ENCODE measurements around the gene RPS28. TPM values are rescaled to one million over a fixed set of nuclear protein-coding genes. Genes with fewer than 3 reads are reported as not detected.

The RPS28 gene
- total RNA-seq, 1 experiment from 2014 or later = 2,594 TPM

GRCh38 chr19:8324186-8325050, 3.1 kb downstream of the RPS28 start:
- H3K4me3 ChIP-seq (ENCODE audit: low read length) = no peak overlapping the region
- H4K20me1 ChIP-seq (ENCODE audit: low read length) = peaks cover 22% of the 10 kb centered on the region
- H3K9me2 ChIP-seq (replicated peaks; ENCODE audit: low read length) = no peaks in the 10 kb centered on the region
- no TSS peak for BruUV-seq (replicated peaks)
- TF ChIP-seq CTCF (conservative IDR thresholded peaks at IDR 0.05; ENCODE audit: low read depth, low read length) (peak; percentile 40; the same call in 1 of the 2 replicates), EZH2phosphoT487 (IDR thresholded peaks at IDR 0.05; ENCODE audit: borderline replicate concordance, low read length) (no peak), EZH2 (IDR thresholded peaks at IDR 0.05; ENCODE audit: low read length, unreplicated experiment) (no peak)
- peaks cover 19% of the 10 kb centered on the region for H3K4me1 ChIP-seq (ENCODE audit: insufficient read depth, low read length)
- no peak overlapping the region for H3K27ac ChIP-seq (ENCODE audit: low read length)
- H2AFZ ChIP-seq (ENCODE audit: low read length) = no peak overlapping the region
- DNase-seq (peak; percentile 32), ATAC-seq (peak; percentile 16; the same call in 1 of the 2 replicates)
- H3K79me2 ChIP-seq (ENCODE audit: low read length) = peaks cover 39% of the 10 kb centered on the region
- peaks cover 21% of the 10 kb centered on the region for H3K36me3 ChIP-seq (ENCODE audit: low read depth, low read length)
- no peaks in the 10 kb centered on the region for H3K27me3 ChIP-seq (ENCODE audit: low read length)
- H3K9ac ChIP-seq (ENCODE audit: low read length) = no peak overlapping the region
- ChIA-PET CTCF (interaction anchor here (0.5 to 0.7 kb wide), 3 partner anchors 58 to 99 kb away, joined by 3 to 18 read pairs (median 6); no protein-coding TSS in a partner anchor), POLR2A (ENCODE audit: unreplicated experiment) (no interaction called here)
- no peaks in the 10 kb centered on the region for H3F3A ChIP-seq (ENCODE audit: low read length, unreplicated experiment)
- no peaks in the 10 kb centered on the region for H3K9me3 ChIP-seq (ENCODE audit: low read length)
- intact Hi-C loops (cut with micrococcal nuclease) = no loop called here
- H3K4me2 ChIP-seq (ENCODE audit: low read length) = no peak overlapping the region

GRCh38 chr19:8325454-8325853, 4.2 kb downstream of the RPS28 start:
- H3K36me3 ChIP-seq (ENCODE audit: low read depth, low read length) = peaks cover 21% of the 10 kb centered on the region
- TF ChIP-seq EZH2 (IDR thresholded peaks at IDR 0.05; ENCODE audit: low read length, unreplicated experiment) (no peak), EZH2phosphoT487 (IDR thresholded peaks at IDR 0.05; ENCODE audit: borderline replicate concordance, low read length) (no peak), CTCF (conservative IDR thresholded peaks at IDR 0.05; ENCODE audit: low read depth, low read length) (no peak)
- H3F3A ChIP-seq (ENCODE audit: low read length, unreplicated experiment) = no peaks in the 10 kb centered on the region
- ChIA-PET CTCF (no interaction called here), POLR2A (ENCODE audit: unreplicated experiment) (no interaction called here)
- no peak overlapping the region for H3K27ac ChIP-seq (ENCODE audit: low read length)
- no peak for DNase-seq
- H3K4me3 ChIP-seq (ENCODE audit: low read length) = no peak overlapping the region
- no peak for ATAC-seq
- H3K27me3 ChIP-seq (ENCODE audit: low read length) = no peaks in the 10 kb centered on the region
- no TSS peak for BruUV-seq (replicated peaks)
- H3K9me2 ChIP-seq (replicated peaks; ENCODE audit: low read length) = no peaks in the 10 kb centered on the region
- H3K4me1 ChIP-seq (ENCODE audit: insufficient read depth, low read length) = peaks cover 11% of the 10 kb centered on the region
- H3K9ac ChIP-seq (ENCODE audit: low read length) = no peak overlapping the region
- no peak overlapping the region for H3K4me2 ChIP-seq (ENCODE audit: low read length)
- H4K20me1 ChIP-seq (ENCODE audit: low read length) = peaks cover 22% of the 10 kb centered on the region
- no peak overlapping the region for H2AFZ ChIP-seq (ENCODE audit: low read length)
- no peaks in the 10 kb centered on the region for H3K9me3 ChIP-seq (ENCODE audit: low read length)
- intact Hi-C loops (cut with micrococcal nuclease) = no loop called here
- peaks cover 29% of the 10 kb centered on the region for H3K79me2 ChIP-seq (ENCODE audit: low read length)

- BruUV-seq (replicated peaks) = no TSS peak
- no peak for DNase-seq
- ChIA-PET CTCF (no interaction called here), POLR2A (ENCODE audit: unreplicated experiment) (no interaction called here)
- Histone ChIP-seq H3K36me3 (ENCODE audit: low read depth, low read length) (no peaks in the 10 kb centered on the region), H3F3A (ENCODE audit: low read length, unreplicated experiment) (no peaks in the 10 kb centered on the region), H3K27me3 (ENCODE audit: low read length) (peaks cover 19% of the 10 kb centered on the region), H4K20me1 (ENCODE audit: low read length) (no peaks in the 10 kb centered on the region), H2AFZ (ENCODE audit: low read length) (no peak overlapping the region), H3K9me2 (replicated peaks; ENCODE audit: low read length) (no peaks in the 10 kb centered on the region), H3K27ac (ENCODE audit: low read length) (no peak overlapping the region), H3K4me2 (ENCODE audit: low read length) (no peak overlapping the region), H3K4me1 (ENCODE audit: insufficient read depth, low read length) (peaks cover 11% of the 10 kb centered on the region; the same call in 1 of the 2 replicates), H3K9ac (ENCODE audit: low read length) (no peak overlapping the region), H3K79me2 (ENCODE audit: low read length) (no peaks in the 10 kb centered on the region), H3K4me3 (ENCODE audit: low read length) (no peak overlapping the region), H3K9me3 (ENCODE audit: low read length) (no peaks in the 10 kb centered on the region)
- TF ChIP-seq CTCF (conservative IDR thresholded peaks at IDR 0.05; ENCODE audit: low read depth, low read length) (no peak), EZH2 (IDR thresholded peaks at IDR 0.05; ENCODE audit: low read length, unreplicated experiment) (no peak), EZH2phosphoT487 (IDR thresholded peaks at IDR 0.05; ENCODE audit: borderline replicate concordance, low read length) (no peak)
- no peak for ATAC-seq
- intact Hi-C loops (cut with micrococcal nuclease) = no loop called here
Measured at GRCh38 chr19:8329996-8330395, 8.7 kb downstream of the RPS28 start.

Data from PC-3 (cell line).